GM12874 (cell line): ENCODE measurements around the gene NEO1.

ENCODE experiments used
- CTCF ChIP-seq: IDR thresholded peaks from 2 replicates; pipeline ENCODE4 v1.5.1; 2011; ENCODE audit warnings: low read depth, mild to moderate bottlenecking, control low read depth, low read length, moderate library complexity; ENCODE audit not compliant: insufficient read depth

NEO1 gene

DNA sequence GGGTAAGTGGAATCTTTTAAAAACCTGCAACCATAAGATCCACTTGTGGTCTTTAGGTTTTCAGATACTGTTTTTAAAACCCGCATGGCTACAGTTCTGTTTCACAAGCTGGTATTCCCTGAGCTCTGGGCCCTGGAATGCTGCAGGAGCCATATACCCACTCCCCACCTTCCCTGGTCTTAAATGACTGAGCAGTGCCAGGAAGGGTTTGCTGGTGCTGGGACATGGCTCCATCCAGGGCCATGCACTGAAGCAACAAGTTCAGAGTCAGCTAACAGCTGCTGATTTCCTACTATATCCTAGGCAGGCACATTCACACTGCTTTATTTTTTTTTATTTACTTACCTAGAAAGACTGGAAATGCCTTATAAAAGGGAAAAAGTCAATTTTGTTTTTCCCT lies 239.2 kb downstream of the NEO1 start:
- TF ChIP-seq CTCF: no peak

DNA sequence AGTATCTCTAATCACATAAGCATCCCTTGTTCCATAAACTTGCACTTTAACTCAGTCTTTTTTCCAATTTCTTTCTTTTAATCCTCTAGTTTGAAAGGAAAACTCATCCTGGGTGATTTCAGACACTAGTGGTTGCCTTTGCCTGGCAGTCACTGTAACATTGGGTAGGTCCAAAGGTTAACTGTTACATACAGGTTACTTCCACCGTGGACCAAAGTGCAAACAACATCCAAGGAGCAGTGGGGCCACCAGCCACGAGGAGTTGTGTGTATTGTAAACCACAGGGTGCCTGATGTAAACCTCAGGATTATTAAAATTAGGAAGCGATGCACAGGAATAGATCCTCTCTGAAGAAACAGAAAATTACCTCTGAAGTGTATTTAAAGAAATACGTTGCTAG lies 241.5 kb downstream of the NEO1 start:
- no peak for TF ChIP-seq CTCF

DNA sequence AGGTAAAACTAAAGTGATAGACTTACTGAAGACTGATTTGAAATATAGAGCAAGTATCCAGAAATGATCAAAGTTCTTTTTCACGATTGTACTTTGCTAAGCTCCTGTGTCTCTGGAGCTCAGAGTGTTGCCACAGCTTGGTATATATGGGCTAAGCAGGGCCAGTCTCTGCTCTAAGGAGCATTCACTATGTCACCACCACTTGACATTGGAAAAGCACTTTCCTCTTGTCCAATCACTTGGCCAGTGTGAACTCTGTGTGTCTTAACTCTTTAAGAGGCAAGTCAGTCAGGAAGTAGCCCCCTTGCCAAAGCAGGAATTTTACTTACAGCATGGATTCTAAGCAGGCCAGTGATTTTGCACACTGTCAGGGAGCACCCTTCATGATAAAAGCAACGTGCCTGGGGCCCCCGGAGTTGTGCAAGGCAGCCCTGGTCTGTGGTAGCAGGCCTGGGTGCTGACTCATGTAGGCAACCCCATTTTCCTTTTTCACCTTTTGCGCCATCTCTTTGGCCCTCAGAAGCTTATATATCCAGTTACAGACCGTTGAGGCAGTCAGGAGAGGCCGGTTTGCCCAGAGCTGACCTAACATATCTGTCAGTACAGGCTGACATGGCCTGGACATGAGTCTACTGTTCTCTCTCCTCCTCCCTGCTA lies 243.5 kb downstream of the NEO1 start:
- no peak for TF ChIP-seq CTCF

GRCh38 chr15:73296609-73297353 lies 244.5 kb downstream of the NEO1 start:
- TF ChIP-seq CTCF: no peak

- no peak for TF ChIP-seq CTCF
Measured at GRCh38 chr15:73298522-73299245, 246.4 kb downstream of the NEO1 start.

DNA sequence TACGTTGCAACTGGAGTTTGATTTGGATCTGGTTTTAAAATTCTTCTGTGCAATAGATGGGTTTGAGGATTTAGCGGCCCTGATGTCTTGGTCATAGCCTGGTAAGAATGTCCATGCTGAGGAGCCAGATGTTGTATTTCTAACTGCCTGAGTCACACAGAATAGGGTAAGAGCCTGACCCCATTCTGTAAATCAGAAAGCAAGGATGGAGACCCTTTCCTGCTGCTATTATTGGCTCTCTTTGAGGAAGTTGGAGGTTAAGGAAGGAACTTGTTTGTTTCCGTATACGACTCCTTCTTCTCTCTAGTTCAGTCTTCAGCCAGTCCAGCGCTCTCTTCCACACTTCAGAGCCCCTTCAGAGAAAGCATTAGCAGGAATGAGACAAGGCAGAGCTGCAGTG lies 251.4 kb downstream of the NEO1 start:
- TF ChIP-seq CTCF: no peak
